HG03457 (cell line): ENCODE results near the gene CT45A2.
"Not testable (repeated sequence)": the region's sequence is repeated elsewhere in the genome, so short reads cannot be mapped to it uniquely, and the experiment has no call there.

Experiments used
- ATAC-seq: cut with Tn5 transposase; IDR thresholded peaks from one replicate; pipeline ENCODE4 v1.9.1; 2021; ENCODE audit warnings: moderate number of reproducible peaks; ENCODE audit not compliant: unreplicated experiment

CT45A2 gene, protein sequence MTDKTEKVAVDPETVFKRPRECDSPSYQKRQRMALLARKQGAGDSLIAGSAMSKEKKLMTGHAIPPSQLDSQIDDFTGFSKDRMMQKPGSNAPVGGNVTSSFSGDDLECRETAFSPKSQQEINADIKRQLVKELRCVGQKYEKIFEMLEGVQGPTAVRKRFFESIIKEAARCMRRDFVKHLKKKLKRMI

GRCh38 chrX:135819912-135820311 is at the start of gene CT45A2:
CT45A2 (minus strand) TSS chrX:135820012; CDS start chrX:135816265, 3,747 bp downstream.
- not testable (repeated sequence) for ATAC-seq

DNA sequence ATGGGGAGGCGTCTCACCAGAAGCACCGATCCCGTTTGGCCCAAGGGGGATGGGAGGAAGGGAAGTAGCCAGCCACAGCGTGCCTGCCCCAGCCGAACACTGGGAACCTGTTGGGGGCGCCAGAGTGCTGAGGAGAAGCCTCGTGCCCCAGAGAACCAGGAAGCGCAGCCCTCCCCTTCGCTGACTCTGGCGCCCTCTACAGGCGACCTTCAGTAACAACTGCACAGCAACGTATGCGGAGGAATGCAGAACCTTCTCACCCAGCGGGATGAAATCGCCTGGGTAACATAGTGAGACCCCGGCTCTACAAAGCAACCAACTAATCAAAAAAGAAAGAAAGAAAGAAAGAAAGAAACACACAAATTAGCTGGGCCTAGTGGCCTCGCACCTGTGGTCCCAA is 34.6 kb upstream of the CT45A2 start, which contains the start of gene CT45A8:
Gene CT45A8 (minus strand): TSS at position 101 of the 400 bp plus-strand sequence. CDS start 3,755 bp downstream, outside the sequence.
- ATAC-seq, result not testable (repeated sequence)

GRCh38 chrX:135837180-135837579 is 17.4 kb upstream of the CT45A2 start, which contains the start of gene CT45A7:
CT45A7 (minus strand) TSS chrX:135837280; CDS start chrX:135833533, 3,747 bp downstream.
- not testable (repeated sequence) for ATAC-seq

DNA sequence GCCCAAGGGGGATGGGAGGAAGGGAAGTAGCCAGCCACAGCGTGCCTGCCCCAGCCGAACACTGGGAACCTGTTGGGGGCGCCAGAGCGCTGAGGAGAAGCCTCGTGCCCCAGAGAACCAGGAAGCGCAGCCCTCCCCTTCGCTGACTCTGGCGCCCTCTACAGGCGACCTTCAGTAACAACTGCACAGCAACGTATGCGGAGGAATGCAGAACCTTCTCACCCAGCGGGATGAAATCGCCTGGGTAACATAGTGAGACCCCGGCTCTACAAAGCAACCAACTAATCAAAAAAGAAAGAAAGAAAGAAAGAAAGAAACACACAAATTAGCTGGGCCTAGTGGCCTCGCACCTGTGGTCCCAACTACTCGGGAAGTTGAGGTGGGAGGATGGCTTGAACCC is 17.1 kb downstream of the CT45A2 start, which contains the start of gene CT45A6:
Gene CT45A6 (minus strand): TSS at position 101 of the 400 bp plus-strand sequence. CDS start 3,794 bp downstream, outside the sequence.
- ATAC-seq, result not testable (repeated sequence)

DNA sequence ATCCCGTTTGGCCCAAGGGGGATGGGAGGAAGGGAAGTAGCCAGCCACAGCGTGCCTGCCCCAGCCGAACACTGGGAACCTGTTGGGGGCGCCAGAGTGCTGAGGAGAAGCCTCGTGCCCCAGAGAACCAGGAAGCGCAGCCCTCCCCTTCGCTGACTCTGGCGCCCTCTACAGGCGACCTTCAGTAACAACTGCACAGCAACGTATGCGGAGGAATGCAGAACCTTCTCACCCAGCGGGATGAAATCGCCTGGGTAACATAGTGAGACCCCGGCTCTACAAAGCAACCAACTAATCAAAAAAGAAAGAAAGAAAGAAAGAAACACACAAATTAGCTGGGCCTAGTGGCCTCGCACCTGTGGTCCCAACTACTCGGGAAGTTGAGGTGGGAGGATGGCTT is 34.4 kb downstream of the CT45A2 start, which contains the start of gene CT45A5:
Gene CT45A5 (minus strand): TSS at position 101 of the 400 bp plus-strand sequence. CDS start 3,774 bp downstream, outside the sequence.
- not testable (repeated sequence) for ATAC-seq

- not testable (repeated sequence) for ATAC-seq
Observed at GRCh38 chrX:135768091-135768490, 51.7 kb downstream of the CT45A2 start, which contains the start of gene CT45A3. CT45A3 (minus strand) TSS chrX:135768191; CDS start chrX:135764444, 3,747 bp downstream.
